Midbrain (tissue), 1 donor: Measurements from ENCODE around the gene GOLGA6L6.
"Not testable (repeated sequence)": the region's sequence is repeated elsewhere in the genome, so short reads cannot be mapped to it uniquely, and the experiment has no call there.

ENCODE experiments used
- DNase-seq: peaks from one replicate; lab custom pipeline; 2025; lab: John Stamatoyannopoulos, UW

The GOLGA6L6 gene, protein sequence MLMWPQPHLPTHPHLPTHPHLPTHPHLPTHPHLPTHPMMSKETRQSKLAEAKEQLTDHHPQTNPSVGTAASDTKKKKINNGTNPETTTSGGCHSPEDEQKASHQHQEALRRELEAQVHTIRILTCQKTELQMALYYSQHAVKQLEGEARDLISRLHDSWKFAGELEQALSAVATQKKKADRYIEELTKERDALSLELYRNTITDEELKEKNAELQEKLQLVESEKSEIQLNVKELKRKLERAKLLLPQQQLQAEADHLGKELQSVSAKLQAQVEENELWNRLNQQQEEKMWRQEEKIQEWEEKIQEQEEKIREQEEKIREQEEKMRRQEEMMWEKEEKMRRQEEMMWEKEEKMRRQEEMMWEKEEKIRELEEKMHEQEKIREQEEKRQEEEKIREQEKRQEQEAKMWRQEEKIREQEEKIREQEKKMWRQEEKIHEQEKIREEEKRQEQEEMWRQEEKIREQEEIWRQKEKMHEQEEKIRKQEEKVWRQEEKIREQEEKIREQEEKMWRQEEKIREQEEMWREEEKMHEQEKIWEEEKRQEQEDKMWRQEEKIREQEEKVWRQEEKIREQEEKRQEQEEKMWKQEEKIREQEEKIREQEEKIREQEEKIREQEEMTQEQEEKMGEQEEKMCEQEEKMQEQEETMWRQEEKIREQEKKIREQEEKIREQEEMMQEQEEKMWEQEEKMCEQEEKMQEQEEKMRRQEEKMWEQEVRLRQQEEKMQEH

GRCh38 chr15:20541700-20542099 is at the start of gene GOLGA6L6:
Gene GOLGA6L6, minus strand, starts transcription at chr15:20541800. Its CDS starts 91 bp downstream, at chr15:20541709.
- DNase-seq = not testable (repeated sequence)

GRCh38 chr15:20590069-20590468 is 48.5 kb upstream of the GOLGA6L6 start:
- not testable (repeated sequence) for DNase-seq

GRCh38 chr15:20586821-20587220 is 45.2 kb upstream of the GOLGA6L6 start:
- DNase-seq = not testable (repeated sequence)

DNA sequence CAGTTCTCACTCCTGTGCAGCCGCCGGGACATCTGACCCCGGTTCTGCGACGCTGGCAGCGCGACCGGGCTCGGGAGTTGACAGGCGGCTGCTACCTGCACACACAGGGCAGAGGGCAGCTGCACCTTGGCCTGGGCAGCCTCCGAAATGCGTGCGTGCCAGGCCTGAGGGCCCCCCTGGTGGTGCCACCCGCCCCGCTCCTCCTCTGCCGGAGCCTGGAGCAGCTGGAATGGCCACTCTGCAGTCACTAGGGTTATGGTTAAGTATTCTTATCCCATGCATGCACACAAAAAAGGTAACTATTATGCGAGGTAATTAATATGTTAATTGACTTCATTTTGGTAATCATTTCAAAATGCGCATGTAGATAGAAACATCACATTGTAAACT is 41.1 kb upstream of the GOLGA6L6 start:
- DNase-seq = not testable (repeated sequence)

- DNase-seq = not testable (repeated sequence)
Measured at GRCh38 chr15:20582109-20582725, 40.6 kb upstream of the GOLGA6L6 start.

DNA sequence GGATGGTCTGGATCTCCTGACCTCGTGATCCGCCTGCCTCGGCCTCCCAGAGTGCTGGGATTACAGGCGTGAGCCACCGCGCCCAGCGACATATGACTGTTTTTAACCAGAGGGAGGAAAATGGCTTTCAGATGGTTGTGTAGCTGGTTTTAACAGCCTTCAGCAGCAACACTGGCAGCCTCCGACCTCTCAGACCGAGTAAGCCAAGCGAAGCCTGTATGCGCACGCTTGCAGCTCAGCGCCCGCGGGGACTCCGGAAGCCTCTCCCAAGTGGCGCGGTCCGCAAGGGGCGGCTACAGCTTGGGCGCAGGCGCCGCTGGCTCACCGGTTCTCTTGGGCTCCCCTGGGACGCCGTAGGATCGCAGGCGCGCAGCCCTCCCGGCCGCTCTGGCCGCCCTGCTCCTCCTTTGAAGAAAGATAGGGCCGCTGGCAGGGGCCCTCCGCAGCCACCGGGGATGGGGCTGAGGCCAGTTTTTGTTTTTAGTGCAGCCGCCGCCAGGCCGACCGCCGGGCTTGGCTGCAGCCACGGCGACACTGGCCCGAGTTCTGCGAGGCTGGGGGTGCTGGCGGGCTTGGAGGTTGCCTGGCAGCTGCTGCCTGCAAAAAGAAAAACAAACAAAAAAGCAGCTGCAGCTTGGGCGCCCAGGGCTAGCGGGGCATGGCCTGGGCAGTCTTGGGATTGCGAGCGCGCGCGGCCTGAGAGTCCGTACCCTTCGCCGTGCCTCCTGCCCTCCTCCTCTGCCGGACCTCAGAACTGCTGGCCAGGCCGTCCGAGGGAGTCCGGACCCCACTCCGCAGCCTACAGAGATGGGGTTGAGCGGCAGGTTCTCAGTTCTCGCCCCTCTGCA is 39.9 kb upstream of the GOLGA6L6 start:
- DNase-seq = not testable (repeated sequence)

GRCh38 chr15:20579662-20580061 is 38.1 kb upstream of the GOLGA6L6 start:
- DNase-seq = not testable (repeated sequence)

- DNase-seq = not testable (repeated sequence)
Measured at GRCh38 chr15:20551289-20551688, 9.7 kb upstream of the GOLGA6L6 start.

DNA sequence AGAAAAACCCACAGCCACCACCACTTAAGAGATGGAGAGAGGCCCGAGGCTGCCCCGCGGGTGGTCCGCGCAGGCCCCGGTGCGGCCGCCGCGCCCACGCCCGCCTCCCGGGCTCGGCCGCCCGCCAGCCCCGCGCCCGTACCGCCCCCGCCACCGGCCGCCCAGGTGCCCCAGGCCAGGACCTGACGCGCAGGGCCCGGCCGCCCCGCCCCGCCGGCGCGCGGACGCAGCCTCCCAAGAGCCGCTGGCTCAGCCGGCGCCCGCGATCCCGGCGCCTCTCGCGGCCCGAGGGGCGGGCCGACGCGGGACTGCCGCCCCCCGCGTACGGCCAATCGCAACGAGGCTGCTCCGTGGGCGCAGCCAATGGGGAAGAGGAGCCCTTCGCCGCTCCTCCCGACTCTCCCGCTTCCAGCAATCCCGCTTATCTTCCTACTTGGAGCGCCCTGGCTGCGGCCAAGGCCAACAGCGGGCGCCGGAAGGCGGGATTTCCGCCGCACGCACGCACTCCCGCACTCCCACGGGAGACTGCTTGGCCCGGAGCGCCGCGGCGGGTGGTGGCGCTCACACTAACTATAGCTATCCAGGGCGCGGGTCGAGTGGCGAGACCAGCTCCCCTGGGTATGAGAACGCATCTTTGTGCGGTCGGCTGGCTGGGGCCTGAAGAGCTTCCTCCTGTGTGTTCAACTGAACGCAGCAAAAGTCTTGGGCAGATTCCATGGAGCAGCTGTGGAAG is 35.5 kb downstream of the GOLGA6L6 start:
- DNase-seq = not testable (repeated sequence)

GRCh38 chr15:20502839-20503238 is 38.8 kb downstream of the GOLGA6L6 start:
- not testable (repeated sequence) for DNase-seq

DNA sequence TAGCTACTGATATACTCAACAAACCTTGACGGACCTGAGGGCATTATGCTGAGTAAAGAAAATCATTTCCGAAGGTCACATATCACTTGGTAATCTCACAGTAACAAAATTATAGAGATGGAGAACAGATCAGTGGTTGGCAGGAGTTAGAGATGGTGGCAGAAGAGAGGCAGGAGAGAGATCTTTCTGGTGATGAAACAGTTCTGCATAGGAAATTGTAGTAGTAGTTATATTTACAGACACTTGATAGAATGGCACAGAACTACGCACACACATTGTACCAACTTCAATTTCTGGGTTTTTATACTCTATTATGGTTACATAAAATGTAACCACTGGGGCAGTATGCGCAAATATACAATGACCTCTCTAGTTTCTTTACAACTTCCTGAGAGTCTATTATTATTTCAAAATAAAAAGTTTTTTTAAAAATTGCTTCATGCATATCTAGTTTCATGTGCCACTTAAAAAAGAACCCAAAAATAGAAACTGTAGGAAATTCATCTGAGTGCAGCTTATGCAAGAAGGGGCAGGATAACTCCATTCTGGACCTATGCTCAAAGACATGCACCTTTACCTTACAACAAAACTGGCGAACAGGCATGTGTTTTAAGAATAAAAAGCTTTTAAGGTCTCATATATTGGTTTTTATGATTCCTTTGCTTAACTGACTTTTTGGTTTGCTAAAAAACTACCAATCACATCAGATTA is 39.9 kb downstream of the GOLGA6L6 start:
- not testable (repeated sequence) for DNase-seq

DNA sequence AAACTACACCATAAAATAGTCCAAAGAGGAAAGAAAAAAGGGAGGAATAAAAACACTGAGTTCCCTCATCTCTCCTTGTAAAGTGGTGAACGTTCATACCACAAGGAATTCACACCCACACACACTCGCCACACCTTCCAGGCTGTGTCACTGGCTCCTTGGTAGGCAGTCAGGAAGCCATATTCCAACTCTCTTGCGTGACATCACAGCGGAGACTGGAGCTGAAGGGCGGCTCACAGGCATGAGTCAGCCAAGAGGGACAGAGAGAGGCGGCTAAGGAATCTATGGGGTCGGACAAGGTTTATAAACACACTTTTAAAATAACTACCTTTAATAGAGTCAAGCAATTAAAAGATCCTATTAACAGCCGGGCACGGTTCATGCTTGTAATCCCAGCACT is 43.8 kb downstream of the GOLGA6L6 start:
- DNase-seq = not testable (repeated sequence)

DNA sequence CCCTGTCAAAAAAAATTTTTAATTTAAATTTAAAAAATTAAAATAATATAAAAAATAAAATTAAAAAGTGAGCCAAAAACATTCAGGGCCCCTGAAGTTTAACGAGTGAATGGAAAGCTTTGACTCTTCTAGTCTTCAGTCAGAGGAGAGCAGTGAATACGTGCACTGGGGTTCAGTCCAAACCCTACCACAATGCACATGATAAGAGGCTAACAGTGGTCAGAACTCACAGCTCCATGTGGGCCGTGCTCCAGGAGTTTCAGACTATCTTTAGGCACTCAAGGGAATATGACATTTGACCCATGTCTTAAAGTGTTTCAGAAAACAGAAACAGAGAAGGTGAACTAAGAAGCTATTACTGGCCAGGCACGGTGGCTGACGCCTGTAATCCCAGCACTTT is 48.6 kb downstream of the GOLGA6L6 start:
- not testable (repeated sequence) for DNase-seq

DNA sequence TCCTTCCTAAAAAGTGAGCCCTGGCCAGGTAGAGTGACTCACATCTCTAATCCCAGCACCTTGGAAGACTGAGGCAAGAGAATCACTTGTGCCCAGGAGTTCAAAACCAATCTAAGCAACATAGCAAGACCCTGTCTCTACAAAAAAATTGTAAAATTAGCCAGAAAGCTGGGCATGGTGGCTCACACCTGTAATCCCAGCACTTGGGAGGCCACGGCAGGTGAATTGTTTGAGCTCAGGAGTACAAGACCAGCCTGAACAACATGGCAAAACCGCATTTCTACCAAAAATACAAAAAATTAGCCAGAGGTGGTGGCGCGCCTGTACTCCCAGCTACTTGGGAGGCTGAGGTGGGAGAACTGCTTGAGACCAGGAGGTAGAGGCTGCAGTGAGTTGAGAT is 49.0 kb downstream of the GOLGA6L6 start:
- DNase-seq = not testable (repeated sequence)

DNA sequence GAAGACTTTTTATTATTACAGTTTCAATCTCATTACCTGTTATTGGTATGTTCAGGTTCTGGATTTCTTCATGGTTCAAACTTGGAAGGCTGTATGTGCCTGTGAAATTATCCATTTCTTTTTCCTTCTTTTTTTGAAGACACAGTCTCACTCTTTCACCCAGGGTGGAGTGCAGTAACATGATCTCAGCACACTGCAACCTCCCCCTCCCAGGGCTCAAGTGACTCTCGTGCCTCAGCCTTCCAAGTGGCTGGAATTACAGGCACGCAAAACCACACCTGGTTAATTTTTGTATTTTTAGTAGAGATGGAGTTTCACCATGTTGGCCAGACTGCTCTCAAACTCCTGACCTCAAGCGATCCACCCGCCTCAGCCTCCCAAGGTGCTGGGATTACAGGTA is 52.3 kb downstream of the GOLGA6L6 start:
- not testable (repeated sequence) for DNase-seq
